Astrocyte of the cerebellum (primary cell): Measurements from ENCODE around the gene NFASC.

Experiments used
- DNase-seq: peaks from one replicate; pipeline ENCODE4 v3.0.0-alpha.2; 2011; ENCODE audit warnings: low read depth
- H3K4me3 ChIP-seq: 2 replicates; pipeline ENCODE4 v1.5.1; 2011; ENCODE audit warnings: mild to moderate bottlenecking, low read depth, low read length, moderate library complexity
- CTCF ChIP-seq: IDR thresholded peaks from 2 replicates; pipeline ENCODE4 v1.5.1; 2012; ENCODE audit warnings: low read length, low read depth, moderate library complexity, mild to moderate bottlenecking; ENCODE audit errors: missing control alignments
- in situ Hi-C: cut with HindIII; loops from 2 replicates; pipeline ENCODE4 v1.10.0; 2017; ENCODE audit warnings: low sequenced_read_pairs

Gene NFASC

DNA sequence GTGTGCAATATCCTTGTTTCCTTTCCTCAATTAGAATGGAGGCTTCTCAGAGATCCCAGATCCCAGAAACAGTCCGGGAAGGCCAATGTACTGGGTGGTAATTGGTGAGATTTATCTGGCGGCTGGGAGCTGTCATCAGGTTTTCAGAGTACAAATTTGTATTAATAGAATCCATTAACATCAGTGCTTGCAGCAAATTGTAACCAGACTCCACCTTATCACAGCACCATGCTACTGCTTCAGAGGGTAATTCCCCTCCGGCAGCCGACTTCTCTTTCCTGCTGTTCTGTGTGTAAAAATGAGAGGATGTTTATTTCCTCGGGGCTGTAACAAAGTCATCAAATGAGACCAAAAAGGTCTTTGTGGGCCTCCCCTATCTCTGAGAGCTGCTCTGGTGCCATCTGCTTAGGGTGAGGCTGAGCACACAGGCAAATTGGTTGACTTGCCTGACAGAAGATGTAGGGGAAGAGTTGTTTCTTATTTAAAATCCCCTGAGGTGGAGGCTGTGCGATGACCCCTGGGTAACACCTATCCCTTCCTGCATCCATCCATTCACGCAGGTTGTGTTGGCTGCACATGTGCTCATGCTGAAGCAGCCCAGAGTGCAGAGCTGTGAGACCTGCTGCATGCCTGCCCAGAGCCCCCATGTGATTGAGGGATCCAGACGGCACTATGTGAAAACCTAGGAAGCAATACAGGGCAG is 19.2 kb downstream of the NFASC start:
- H3K4me3 ChIP-seq, result no peak overlapping the region
- in situ Hi-C loops, result no loop called here
- DNase-seq, result no peak
- TF ChIP-seq CTCF, result no peak

- no peak for DNase-seq
- in situ Hi-C loops, result no loop called here
- no peak for TF ChIP-seq CTCF
- no peak overlapping the region for H3K4me3 ChIP-seq
These were observed 21.2 kb downstream of the NFASC start for GRCh38 chr1:204891860-204892259.

DNA sequence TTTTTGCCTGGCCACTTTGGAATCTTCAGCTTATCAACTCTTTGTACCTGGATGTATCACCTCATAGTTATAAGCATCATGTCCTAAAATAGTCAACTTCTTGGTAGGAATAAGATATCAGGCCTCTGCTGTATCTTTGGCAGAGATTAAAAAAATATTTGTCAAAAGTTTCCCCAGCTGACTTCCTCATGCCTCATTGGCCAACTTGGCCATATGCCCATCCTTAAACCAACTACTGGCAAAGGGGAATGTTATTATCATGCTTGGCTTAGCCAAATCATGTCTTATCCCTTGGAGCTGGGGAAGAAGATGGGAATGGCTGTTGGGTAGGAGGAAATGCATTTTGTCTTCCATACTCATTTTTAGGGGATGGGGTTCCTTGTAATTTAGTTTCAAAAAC is 23.4 kb downstream of the NFASC start:
- no peak for DNase-seq
- in situ Hi-C loops, result no loop called here
- no peak for TF ChIP-seq CTCF
- no peak overlapping the region for H3K4me3 ChIP-seq

DNA sequence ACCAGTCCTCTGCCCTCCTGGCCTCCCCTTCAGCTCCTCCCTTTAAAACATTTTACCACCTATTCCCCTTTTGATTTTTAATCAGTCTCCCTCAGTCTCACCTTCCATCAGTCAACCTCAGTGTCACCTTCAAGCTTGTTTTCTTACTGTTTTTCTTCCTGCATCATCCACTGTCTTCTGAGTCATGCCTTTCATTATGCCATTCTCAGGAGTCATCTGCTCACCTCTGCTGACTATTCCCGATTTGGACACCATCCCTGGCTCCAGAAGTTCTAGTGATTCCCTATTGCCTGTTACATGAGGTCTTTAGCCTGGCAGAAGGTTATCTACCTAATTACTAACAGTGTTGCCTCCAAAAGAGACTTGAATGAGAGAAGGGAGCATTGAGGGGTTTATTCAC is 23.9 kb downstream of the NFASC start:
- TF ChIP-seq CTCF, result no peak
- H3K4me3 ChIP-seq, result no peak overlapping the region
- DNase-seq, result no peak
- in situ Hi-C loops, result no loop called here

GRCh38 chr1:204896023-204896422 is 25.4 kb downstream of the NFASC start:
- no peak for TF ChIP-seq CTCF
- H3K4me3 ChIP-seq, result no peak overlapping the region
- in situ Hi-C loops, result no loop called here
- no peak for DNase-seq

GRCh38 chr1:204896787-204897469 is 26.3 kb downstream of the NFASC start:
- DNase-seq, result no peak
- no peak for TF ChIP-seq CTCF
- in situ Hi-C loops, result no loop called here
- no peak overlapping the region for H3K4me3 ChIP-seq
